Mononuclear cell (primary cell): Measurements from ENCODE around the gene LRBA. TPM values are rescaled to one million over a fixed set of nuclear protein-coding genes. Genes with fewer than 3 reads are reported as not detected.

Experiments used
- H3K27me3 ChIP-seq: 2 replicates; pipeline ENCODE4 v1.6.0; 2011; ENCODE audit warnings: low read length, control low read depth; ENCODE audit not compliant: insufficient read depth
- H3K4me1 ChIP-seq: 2 replicates; pipeline ENCODE4 v1.5.1; 2011; ENCODE audit warnings: mild to moderate bottlenecking, low read length, control low read depth; ENCODE audit not compliant: insufficient read depth
- H3K4me3 ChIP-seq: 2 replicates; pipeline ENCODE4 v1.5.1; 2011; ENCODE audit warnings: mild to moderate bottlenecking, low read length, moderate library complexity
- H3K9me3 ChIP-seq: 2 replicates; pipeline ENCODE4 v1.5.1; 2011; ENCODE audit warnings: low read depth, mild to moderate bottlenecking, control low read depth, low read length
- total RNA-seq: library from RNA; depleted of rRNA; stranded (reverse); fragments of >200 nt; gene quantifications from one replicate; pipeline ENCODE4 v1.2.3, GENCODE V29; 2012

Gene LRBA
- total RNA-seq, 1 donor: 96.0 TPM

GRCh38 chr4:150237110-150237872 is 777.8 kb downstream of the LRBA start:
- Histone ChIP-seq H3K9me3 (no peaks in the 10 kb centered on the region), H3K4me1 (no peaks in the 10 kb centered on the region), H3K4me3 (no peak overlapping the region), H3K27me3 (no peaks in the 10 kb centered on the region)

GRCh38 chr4:150236626-150237025 is 778.5 kb downstream of the LRBA start:
- Histone ChIP-seq H3K9me3 (no peaks in the 10 kb centered on the region), H3K27me3 (no peaks in the 10 kb centered on the region), H3K4me1 (no peaks in the 10 kb centered on the region), H3K4me3 (no peak overlapping the region)

- no peak overlapping the region for H3K4me3 ChIP-seq
- H3K27me3 ChIP-seq: no peaks in the 10 kb centered on the region
- no peaks in the 10 kb centered on the region for H3K9me3 ChIP-seq
- no peaks in the 10 kb centered on the region for H3K4me1 ChIP-seq
Measured at GRCh38 chr4:150235808-150236271, 779.2 kb downstream of the LRBA start.

GRCh38 chr4:150235317-150235716 is 779.8 kb downstream of the LRBA start:
- Histone ChIP-seq H3K4me1 (no peaks in the 10 kb centered on the region), H3K27me3 (no peaks in the 10 kb centered on the region)

GRCh38 chr4:150234246-150234645 is 780.8 kb downstream of the LRBA start:
- H3K27me3 ChIP-seq: no peaks in the 10 kb centered on the region
- H3K4me3 ChIP-seq: no peak overlapping the region
- H3K9me3 ChIP-seq: no peaks in the 10 kb centered on the region
- no peaks in the 10 kb centered on the region for H3K4me1 ChIP-seq

More at GRCh38 chr4:150235317-150235716, 779.8 kb downstream of the LRBA start:
- no peak overlapping the region for H3K4me3 ChIP-seq
- H3K9me3 ChIP-seq: no peaks in the 10 kb centered on the region

GRCh38 chr4:150232029-150232428 is 783.1 kb downstream of the LRBA start:
- Histone ChIP-seq H3K4me1 (no peaks in the 10 kb centered on the region), H3K27me3 (no peaks in the 10 kb centered on the region), H3K4me3 (no peak overlapping the region), H3K9me3 (no peaks in the 10 kb centered on the region)

- H3K27me3 ChIP-seq: no peaks in the 10 kb centered on the region
- no peaks in the 10 kb centered on the region for H3K4me1 ChIP-seq
- H3K9me3 ChIP-seq: no peaks in the 10 kb centered on the region
- no peak overlapping the region for H3K4me3 ChIP-seq
Measured at GRCh38 chr4:150231107-150231770, 783.8 kb downstream of the LRBA start.

GRCh38 chr4:150230561-150230960 is 784.5 kb downstream of the LRBA start:
- no peaks in the 10 kb centered on the region for H3K4me1 ChIP-seq

GRCh38 chr4:150229520-150229919 is 785.6 kb downstream of the LRBA start:
- no peaks in the 10 kb centered on the region for H3K27me3 ChIP-seq
- no peaks in the 10 kb centered on the region for H3K4me1 ChIP-seq
- H3K4me3 ChIP-seq: no peak overlapping the region
- no peaks in the 10 kb centered on the region for H3K9me3 ChIP-seq

More at GRCh38 chr4:150230561-150230960, 784.5 kb downstream of the LRBA start:
- Histone ChIP-seq H3K9me3 (no peaks in the 10 kb centered on the region), H3K27me3 (no peaks in the 10 kb centered on the region), H3K4me3 (no peak overlapping the region)

GRCh38 chr4:150224896-150225591 is 790.0 kb downstream of the LRBA start:
- no peaks in the 10 kb centered on the region for H3K27me3 ChIP-seq
- no peak overlapping the region for H3K4me3 ChIP-seq
- no peaks in the 10 kb centered on the region for H3K9me3 ChIP-seq
- no peaks in the 10 kb centered on the region for H3K4me1 ChIP-seq

GRCh38 chr4:150219841-150220240 is 795.2 kb downstream of the LRBA start:
- Histone ChIP-seq H3K4me1 (no peaks in the 10 kb centered on the region), H3K4me3 (no peak overlapping the region), H3K9me3 (no peaks in the 10 kb centered on the region), H3K27me3 (no peaks in the 10 kb centered on the region)

- H3K4me3 ChIP-seq: no peak overlapping the region
- H3K4me1 ChIP-seq: no peaks in the 10 kb centered on the region
- no peaks in the 10 kb centered on the region for H3K27me3 ChIP-seq
- H3K9me3 ChIP-seq: no peaks in the 10 kb centered on the region
Measured at GRCh38 chr4:150218447-150218846, 796.6 kb downstream of the LRBA start.

- H3K27me3 ChIP-seq: no peaks in the 10 kb centered on the region
- no peaks in the 10 kb centered on the region for H3K9me3 ChIP-seq
- H3K4me3 ChIP-seq: no peak overlapping the region
- H3K4me1 ChIP-seq: no peaks in the 10 kb centered on the region
Measured at GRCh38 chr4:150217808-150218207, 797.3 kb downstream of the LRBA start.

GRCh38 chr4:150217192-150217591 is 797.9 kb downstream of the LRBA start:
- no peaks in the 10 kb centered on the region for H3K27me3 ChIP-seq
- no peaks in the 10 kb centered on the region for H3K9me3 ChIP-seq
- no peaks in the 10 kb centered on the region for H3K4me1 ChIP-seq
- no peak overlapping the region for H3K4me3 ChIP-seq

- no peaks in the 10 kb centered on the region for H3K27me3 ChIP-seq
- H3K9me3 ChIP-seq: no peaks in the 10 kb centered on the region
- H3K4me3 ChIP-seq: no peak overlapping the region
- H3K4me1 ChIP-seq: no peaks in the 10 kb centered on the region
Measured at GRCh38 chr4:150216726-150217125, 798.4 kb downstream of the LRBA start.
